SH-SY5Y (cell line): Measurements from ENCODE around the gene SLC29A1.

Experiments used
- GATA2 ChIP-seq: IDR thresholded peaks from 2 replicates; pipeline ENCODE4 v1.6.1; 2011; ENCODE audit warnings: mild to moderate bottlenecking, low read depth, low read length
- GATA3 ChIP-seq: IDR thresholded peaks from 2 replicates; pipeline ENCODE4 v1.6.1; 2011; ENCODE audit warnings: low read depth, mild to moderate bottlenecking, low read length, moderate library complexity

DNA sequence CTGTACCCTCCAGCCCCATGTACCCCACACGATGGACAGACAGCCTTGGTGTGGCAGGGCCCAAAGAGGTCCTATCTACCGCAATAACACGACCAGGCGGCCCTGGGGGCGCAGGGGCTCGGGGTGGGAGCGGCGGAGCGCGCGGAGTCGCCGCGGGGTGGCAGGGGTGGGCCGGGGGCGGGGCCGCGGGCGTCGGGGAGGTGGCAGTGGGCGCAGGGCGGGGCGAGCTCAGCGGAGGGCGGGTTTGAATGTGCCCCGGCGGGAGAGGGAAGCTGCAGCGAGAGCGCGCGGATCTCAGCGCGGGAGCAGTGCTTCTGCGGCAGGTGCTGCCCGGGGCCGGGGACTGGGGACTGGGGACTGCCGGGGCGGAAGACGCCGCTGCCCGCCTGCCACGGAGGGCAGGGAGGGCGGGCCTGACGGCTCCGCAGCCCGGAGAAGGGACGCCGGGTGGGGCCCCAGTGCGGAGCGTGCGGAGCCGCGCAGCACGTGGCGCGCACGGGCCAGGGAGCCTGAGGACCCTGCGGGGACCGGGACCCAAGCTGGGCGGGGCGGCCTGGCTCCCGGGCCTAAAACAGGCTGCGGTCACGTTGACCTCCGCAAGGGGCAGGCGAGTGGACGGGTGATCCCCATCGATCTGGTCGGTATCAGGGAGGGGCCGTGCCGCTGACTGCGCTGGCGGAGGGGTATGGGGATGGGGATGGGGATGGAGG is at the start of gene SLC29A1:
- no peak for TF ChIP-seq GATA3
- TF ChIP-seq GATA2, result no peak
